Caco-2 (cell line): ENCODE results near the gene STAU1. TPM values are rescaled to one million over a fixed set of nuclear protein-coding genes. Genes with fewer than 3 reads are reported as not detected.

Source experiments
- BruUV-seq: library from RNA; stranded (reverse); fragments of 400-500 nt; replicated peaks from 2 replicates; lab custom pipeline; 2021; lab: Mats Ljungman, UMichigan
- CTCF ChIA-PET: fragments of 300-600 bp; sonication (Branson Sonifier 250); formaldehyde crosslinking; loops from one replicate; lab custom pipeline; 2022; ENCODE audit warnings: antibody characterized with exemption; lab: Charles Lee
- POLR2A ChIA-PET: fragments of 300-600 bp; sonication (Branson Sonifier 250); formaldehyde crosslinking; loops from one replicate; lab custom pipeline; 2022; ENCODE audit warnings: antibody characterized with exemption; lab: Charles Lee
- DNase-seq, 2 experiments: peaks; one replicate each; pipeline versions ENCODE4 v3.0.0 to v3.0.0-alpha.2; 2020 to 2022
- H3K27me3 ChIP-seq: replicated peaks from 2 replicates; pipeline ENCODE4 v1.6.0; 2011; ENCODE audit warnings: low read length; ENCODE audit not compliant: control insufficient read depth, insufficient read depth
- H3K36me3 ChIP-seq: 2 replicates; pipeline ENCODE4 v1.5.1; 2011; ENCODE audit warnings: low read length; ENCODE audit not compliant: control insufficient read depth, insufficient read depth
- H3K4me1 ChIP-seq: fragments of 250-450 bp; sonication (Bioruptor Pico); 2 replicates; pipeline ENCODE4 v1.5.1; 2020; ENCODE audit warnings: mild to moderate bottlenecking
- H3K4me3 ChIP-seq: 2 replicates; pipeline ENCODE4 v1.5.1; 2011; ENCODE audit warnings: low read depth, mild to moderate bottlenecking, control low read depth, low read length
- H3K9me3 ChIP-seq: fragments of 250-450 bp; sonication (Bioruptor Pico); 2 replicates; pipeline ENCODE4 v1.5.1; 2020; ENCODE audit warnings: mild to moderate bottlenecking, moderate library complexity
- H3K27ac Mint-ChIP-seq: one replicate; pipeline ENCODE4 v1.8.0; 2022; ENCODE audit warnings: mixed read lengths; ENCODE audit not compliant: unreplicated experiment
- H3K27me3 Mint-ChIP-seq: one replicate; pipeline ENCODE4 v1.8.0; 2022; ENCODE audit warnings: mixed read lengths; ENCODE audit not compliant: insufficient read depth, unreplicated experiment
- H3K36me3 Mint-ChIP-seq: one replicate; pipeline ENCODE4 v1.8.0; 2022; ENCODE audit warnings: mild to moderate bottlenecking, mixed read lengths; ENCODE audit not compliant: insufficient read depth, unreplicated experiment
- H3K4me1 Mint-ChIP-seq: one replicate; pipeline ENCODE4 v1.8.0; 2022; ENCODE audit warnings: low read depth, mixed read lengths; ENCODE audit not compliant: unreplicated experiment
- H3K4me3 Mint-ChIP-seq: one replicate; pipeline ENCODE4 v1.8.0; 2022; ENCODE audit warnings: mild to moderate bottlenecking, moderate library complexity, mixed read lengths; ENCODE audit not compliant: unreplicated experiment
- H3K9me3 Mint-ChIP-seq: one replicate; pipeline ENCODE4 v1.8.0; 2022; ENCODE audit warnings: mixed read lengths; ENCODE audit not compliant: unreplicated experiment
- intact Hi-C: fragments of 100-400 bp; cut with micrococcal nuclease; formaldehyde crosslinking; loops from one replicate; pipeline ENCODE4 v1.10.0; 2022; ENCODE audit not compliant: unreplicated experiment
- total RNA-seq: library from RNA; stranded (reverse); gene quantifications from 2 replicates; pipeline ENCODE4 v1.2.3, GENCODE V29; 2022
- TF ChIP-seq, protein P1 (sequence below), 2 experiments: fragments of 200-600 bp in 1 of 2; IDR thresholded peaks; 1 replicate in 1 of 2; 2 replicates in 1 of 2; pipeline versions ENCODE4 v1.5.1 to v1.8.0; 2011 to 2022; ENCODE audit warnings: antibody characterized with exemption in 1 of 2, control low read depth in 1 of 2, inconsistent platforms in 1 of 2, low read depth in 1 of 2, low read length in 1 of 2, mild to moderate bottlenecking in 1 of 2, moderate library complexity in 1 of 2; ENCODE audit not compliant: insufficient read depth in 1 of 2, severe bottlenecking in 1 of 2, unreplicated experiment in 1 of 2

Gene STAU1
- total RNA-seq, 1 experiment from 2014 or later, result 201 TPM

GRCh38 chr20:49133571-49133970, 54.6 kb downstream of the STAU1 start:
- Mint-ChIP-seq H3K27me3 (no peaks in the 10 kb centered on the region), H3K36me3 (peaks cover 80% of the 10 kb centered on the region), H3K4me1 (peaks cover 4% of the 10 kb centered on the region), H3K9me3 (no peaks in the 10 kb centered on the region), H3K4me3 (no peak overlapping the region), H3K27ac (no peak overlapping the region)
- H3K4me3 ChIP-seq, result no peak overlapping the region
- no peaks in the 10 kb centered on the region for H3K9me3 ChIP-seq
- intact Hi-C loops, result loop anchor here (1.0 to 2.0 kb wide), 3 partner anchors 53 to 187 kb away; no protein-coding TSS in a partner anchor
- H3K4me1 ChIP-seq, result 0 out of 2 replicates have a peak, but pooled peaks cover 5% of the 10 kb centered on the region
- ChIA-PET POLR2A (interaction anchor here (1.2 to 2.6 kb wide), 2 partner anchors 84 to 85 kb away, joined by 7 to 26 read pairs; partner anchors contain the start of gene DDX27), CTCF (interaction anchor here (0.8 to 3.1 kb wide), 7 partner anchors 9 to 476 kb away, joined by 3 to 85 read pairs (median 4); partner anchors contain the start of gene DDX27)
- H3K36me3 ChIP-seq, result peaks cover 6% of the 10 kb centered on the region
- no TSS peak for BruUV-seq
- no peak for DNase-seq
- TF ChIP-seq, protein P1, sequence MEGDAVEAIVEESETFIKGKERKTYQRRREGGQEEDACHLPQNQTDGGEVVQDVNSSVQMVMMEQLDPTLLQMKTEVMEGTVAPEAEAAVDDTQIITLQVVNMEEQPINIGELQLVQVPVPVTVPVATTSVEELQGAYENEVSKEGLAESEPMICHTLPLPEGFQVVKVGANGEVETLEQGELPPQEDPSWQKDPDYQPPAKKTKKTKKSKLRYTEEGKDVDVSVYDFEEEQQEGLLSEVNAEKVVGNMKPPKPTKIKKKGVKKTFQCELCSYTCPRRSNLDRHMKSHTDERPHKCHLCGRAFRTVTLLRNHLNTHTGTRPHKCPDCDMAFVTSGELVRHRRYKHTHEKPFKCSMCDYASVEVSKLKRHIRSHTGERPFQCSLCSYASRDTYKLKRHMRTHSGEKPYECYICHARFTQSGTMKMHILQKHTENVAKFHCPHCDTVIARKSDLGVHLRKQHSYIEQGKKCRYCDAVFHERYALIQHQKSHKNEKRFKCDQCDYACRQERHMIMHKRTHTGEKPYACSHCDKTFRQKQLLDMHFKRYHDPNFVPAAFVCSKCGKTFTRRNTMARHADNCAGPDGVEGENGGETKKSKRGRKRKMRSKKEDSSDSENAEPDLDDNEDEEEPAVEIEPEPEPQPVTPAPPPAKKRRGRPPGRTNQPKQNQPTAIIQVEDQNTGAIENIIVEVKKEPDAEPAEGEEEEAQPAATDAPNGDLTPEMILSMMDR (IDR thresholded peaks at IDR 0.05; ENCODE audit: insufficient read depth in 1 of 2, low read depth in 1 of 2, low read length in 1 of 2, severe bottlenecking in 1 of 2, unreplicated experiment in 1 of 2), result no peak
- no peaks in the 10 kb centered on the region for H3K27me3 ChIP-seq

- CTCF ChIA-PET, result interaction anchor here (0.7 to 3.1 kb wide), 12 partner anchors 10 to 475 kb away, joined by 3 to 85 read pairs (median 4); partner anchors contain the start of gene DDX27
- Mint-ChIP-seq H3K4me1 (peaks cover 4% of the 10 kb centered on the region), H3K36me3 (peaks cover 80% of the 10 kb centered on the region), H3K4me3 (no peak overlapping the region), H3K27me3 (no peaks in the 10 kb centered on the region), H3K9me3 (no peaks in the 10 kb centered on the region), H3K27ac (no peak overlapping the region)
- no TSS peak for BruUV-seq
- Histone ChIP-seq H3K4me1 (0 out of 2 replicates have a peak, but pooled peaks cover 5% of the 10 kb centered on the region), H3K9me3 (no peaks in the 10 kb centered on the region), H3K36me3 (peaks cover 6% of the 10 kb centered on the region), H3K27me3 (no peaks in the 10 kb centered on the region), H3K4me3 (no peak overlapping the region)
- DNase-seq, result peak in 1 of 2 experiments; percentile 80
- intact Hi-C loops, result loop anchor here (1.0 to 2.0 kb wide), 3 partner anchors 54 to 187 kb away; no protein-coding TSS in a partner anchor
- TF ChIP-seq, protein P1 (IDR thresholded peaks at IDR 0.05; ENCODE audit: insufficient read depth in 1 of 2, low read depth in 1 of 2, low read length in 1 of 2, severe bottlenecking in 1 of 2, unreplicated experiment in 1 of 2), result peak; percentile 73 to 77
- POLR2A ChIA-PET, result interaction anchor here (1.2 to 2.6 kb wide), 2 partner anchors 84 to 86 kb away, joined by 7 to 26 read pairs; partner anchors contain the start of gene DDX27
Observed at GRCh38 chr20:49132995-49133478, 55.1 kb downstream of the STAU1 start.

GRCh38 chr20:49123982-49124381, 64.2 kb downstream of the STAU1 start:
- CTCF ChIA-PET, result no interaction called here
- no peak overlapping the region for H3K4me3 ChIP-seq

More at GRCh38 chr20:49123982-49124381, 64.2 kb downstream of the STAU1 start:
- POLR2A ChIA-PET, result no interaction called here
- no peaks in the 10 kb centered on the region for H3K4me1 Mint-ChIP-seq
- intact Hi-C loops, result no loop called here
- H3K4me3 Mint-ChIP-seq, result no peak overlapping the region
- H3K36me3 ChIP-seq, result peaks cover 16% of the 10 kb centered on the region
- no peak for DNase-seq
- BruUV-seq, result no TSS peak
- TF ChIP-seq, protein P1 (IDR thresholded peaks at IDR 0.05; ENCODE audit: insufficient read depth in 1 of 2, low read depth in 1 of 2, low read length in 1 of 2, severe bottlenecking in 1 of 2, unreplicated experiment in 1 of 2), result no peak
- H3K36me3 Mint-ChIP-seq, result peaks cover 96% of the 10 kb centered on the region
- no peaks in the 10 kb centered on the region for H3K4me1 ChIP-seq
- no peaks in the 10 kb centered on the region for H3K9me3 Mint-ChIP-seq
- H3K27me3 ChIP-seq, result no peaks in the 10 kb centered on the region
- H3K27ac Mint-ChIP-seq, result no peak overlapping the region
- no peaks in the 10 kb centered on the region for H3K9me3 ChIP-seq
- H3K27me3 Mint-ChIP-seq, result no peaks in the 10 kb centered on the region
